NCI-H748 (cell line): ENCODE data around the gene NKAIN2.

Experiments
- DNase-seq: peaks from one replicate; lab custom pipeline; 2025; ENCODE audit not compliant: unreplicated experiment; lab: John Stamatoyannopoulos, UW

NKAIN2 gene

DNA sequence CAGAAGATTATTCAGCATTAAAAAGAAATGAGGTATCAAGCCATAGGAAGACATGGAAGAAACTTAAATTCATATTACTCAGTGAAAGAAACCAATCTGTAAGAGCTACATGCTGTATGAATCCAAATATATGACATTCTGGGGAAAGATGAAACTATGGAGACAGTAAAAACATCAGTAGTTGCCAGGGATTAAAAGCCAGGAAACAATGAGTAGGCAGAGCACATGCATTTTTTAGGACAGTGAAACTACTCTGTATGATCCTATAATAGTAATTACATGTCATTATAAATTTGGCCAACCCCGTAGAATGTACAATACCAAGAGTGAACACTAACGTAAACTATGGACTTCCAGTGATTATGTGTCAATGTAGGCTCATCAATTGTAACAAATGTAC is 1065.8 kb downstream of the NKAIN2 start:
- DNase-seq, result no peak

DNA sequence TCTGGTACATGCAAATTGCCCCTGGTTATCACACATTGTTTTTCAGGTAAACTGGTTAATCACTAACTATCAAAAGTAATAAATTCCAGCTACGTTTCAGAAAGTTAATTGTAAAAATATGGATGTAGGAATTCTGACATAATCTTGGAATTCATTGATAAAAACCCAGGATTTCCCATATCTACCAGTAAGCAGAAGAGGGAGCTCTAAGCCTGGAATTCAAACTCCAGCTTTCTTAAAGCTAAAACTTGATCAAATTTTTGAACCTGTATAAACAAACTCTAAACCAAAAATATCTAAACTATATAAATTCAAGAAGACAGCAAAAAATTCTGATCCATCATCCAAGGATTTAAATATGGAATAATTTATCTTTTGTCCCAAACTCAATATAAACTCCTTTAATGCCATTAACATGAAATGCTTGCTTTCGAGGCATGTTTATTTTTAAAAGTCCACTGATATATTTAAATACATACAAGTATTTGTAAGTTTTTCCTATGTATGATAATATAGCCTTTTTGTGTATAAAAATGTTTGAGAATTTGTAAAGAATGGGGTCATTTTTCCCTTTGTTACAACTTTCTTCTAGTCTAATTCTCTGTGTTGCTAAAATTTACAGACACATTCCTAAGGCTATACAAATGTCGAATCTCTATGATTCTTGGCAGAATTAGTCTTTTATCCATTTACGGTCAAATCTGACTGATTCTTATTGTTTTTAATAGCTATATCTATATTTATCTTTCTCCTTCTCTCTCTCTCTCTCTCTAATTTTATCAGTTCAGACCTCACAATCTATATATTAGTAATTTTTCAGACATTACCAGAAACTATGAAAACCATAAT is 1067.2 kb downstream of the NKAIN2 start:
- DNase-seq, result peak; percentile 26

DNA sequence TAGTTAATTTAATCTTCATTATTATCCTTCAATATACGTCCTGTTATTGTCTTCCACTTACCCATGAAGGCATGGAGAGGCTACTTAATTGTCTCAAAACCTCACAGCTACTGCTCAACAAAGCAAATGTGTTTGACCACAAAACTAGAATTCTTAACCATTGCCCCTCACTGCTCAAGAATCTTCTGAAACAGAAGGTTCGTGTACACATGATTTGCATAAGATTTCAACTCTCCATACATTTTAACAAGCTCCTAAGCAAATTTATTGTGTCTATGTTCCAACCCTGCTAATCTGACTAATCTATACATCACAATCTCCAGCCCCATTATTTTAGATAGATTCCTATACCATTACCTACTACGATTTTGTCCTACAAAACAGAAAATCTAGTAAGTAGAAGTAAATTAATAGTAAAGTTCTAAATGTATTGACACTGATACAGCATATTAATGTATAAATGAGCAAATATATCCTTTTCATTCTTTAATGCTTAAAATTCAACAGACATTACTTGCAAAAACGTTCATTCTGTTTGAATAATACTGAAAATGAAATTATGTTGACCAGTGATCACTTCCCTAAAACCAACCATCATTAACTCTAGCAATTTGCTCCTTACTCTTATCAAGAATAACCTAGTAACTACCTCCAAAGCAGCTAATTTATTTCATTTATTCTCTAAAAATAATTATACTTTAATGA is 1068.8 kb downstream of the NKAIN2 start:
- DNase-seq, result no peak

DNA sequence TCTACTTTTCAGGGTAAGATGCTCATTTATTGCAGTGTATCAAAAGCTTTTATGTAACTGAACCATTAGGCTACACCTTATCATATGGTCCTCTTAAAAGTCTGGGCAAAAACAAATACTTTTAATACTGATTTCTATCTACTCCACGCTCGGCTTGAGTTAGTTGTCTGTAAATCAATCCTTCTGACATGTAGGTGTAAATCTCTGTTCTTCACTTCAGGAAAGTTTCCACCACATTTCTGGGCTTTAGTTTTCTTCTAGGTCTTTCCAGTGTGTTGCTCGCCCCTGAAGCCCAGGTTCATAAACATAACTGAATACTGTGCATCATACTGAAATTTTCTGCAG is 1069.4 kb downstream of the NKAIN2 start:
- DNase-seq, result no peak
